GM12875 (cell line): ENCODE results near the gene RBM47.
"Not testable (repeated sequence)": the region's sequence is repeated elsewhere in the genome, so short reads cannot be mapped to it uniquely, and the experiment has no call there.

Experiments
- H3K4me3 ChIP-seq: one replicate; pipeline ENCODE4 v1.5.1; 2011; ENCODE audit warnings: low read depth, low read length, control low read depth
- TF ChIP-seq, protein P1 (sequence below): IDR thresholded peaks from 2 replicates; pipeline ENCODE4 v1.5.1; 2011; ENCODE audit warnings: low read depth, mild to moderate bottlenecking, control low read depth, inconsistent platforms, low read length, moderate library complexity, borderline replicate concordance; ENCODE audit not compliant: insufficient read depth

Gene RBM47

DNA sequence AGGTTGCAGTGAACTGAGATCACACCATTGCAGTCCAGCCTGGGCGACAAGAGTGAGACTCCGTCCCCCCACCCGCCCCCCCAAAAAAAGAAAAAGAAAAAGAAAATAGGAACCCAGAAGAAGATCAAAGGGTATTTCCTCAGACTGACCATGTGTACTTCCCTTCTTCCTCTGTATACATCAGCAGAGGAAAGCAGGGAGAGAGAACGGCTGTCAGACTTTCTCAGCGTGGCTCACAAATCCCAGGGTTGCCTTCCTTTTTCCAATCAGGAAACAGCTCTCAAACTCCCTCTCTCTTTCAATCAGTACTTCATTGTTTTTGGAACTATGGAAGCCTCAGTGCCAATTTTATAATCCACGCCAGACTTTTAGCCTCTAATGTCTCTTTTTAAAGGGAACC lies 235.4 kb downstream of the RBM47 start:
- TF ChIP-seq, protein P1, sequence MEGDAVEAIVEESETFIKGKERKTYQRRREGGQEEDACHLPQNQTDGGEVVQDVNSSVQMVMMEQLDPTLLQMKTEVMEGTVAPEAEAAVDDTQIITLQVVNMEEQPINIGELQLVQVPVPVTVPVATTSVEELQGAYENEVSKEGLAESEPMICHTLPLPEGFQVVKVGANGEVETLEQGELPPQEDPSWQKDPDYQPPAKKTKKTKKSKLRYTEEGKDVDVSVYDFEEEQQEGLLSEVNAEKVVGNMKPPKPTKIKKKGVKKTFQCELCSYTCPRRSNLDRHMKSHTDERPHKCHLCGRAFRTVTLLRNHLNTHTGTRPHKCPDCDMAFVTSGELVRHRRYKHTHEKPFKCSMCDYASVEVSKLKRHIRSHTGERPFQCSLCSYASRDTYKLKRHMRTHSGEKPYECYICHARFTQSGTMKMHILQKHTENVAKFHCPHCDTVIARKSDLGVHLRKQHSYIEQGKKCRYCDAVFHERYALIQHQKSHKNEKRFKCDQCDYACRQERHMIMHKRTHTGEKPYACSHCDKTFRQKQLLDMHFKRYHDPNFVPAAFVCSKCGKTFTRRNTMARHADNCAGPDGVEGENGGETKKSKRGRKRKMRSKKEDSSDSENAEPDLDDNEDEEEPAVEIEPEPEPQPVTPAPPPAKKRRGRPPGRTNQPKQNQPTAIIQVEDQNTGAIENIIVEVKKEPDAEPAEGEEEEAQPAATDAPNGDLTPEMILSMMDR = no peak
- H3K4me3 ChIP-seq = no peak overlapping the region

DNA sequence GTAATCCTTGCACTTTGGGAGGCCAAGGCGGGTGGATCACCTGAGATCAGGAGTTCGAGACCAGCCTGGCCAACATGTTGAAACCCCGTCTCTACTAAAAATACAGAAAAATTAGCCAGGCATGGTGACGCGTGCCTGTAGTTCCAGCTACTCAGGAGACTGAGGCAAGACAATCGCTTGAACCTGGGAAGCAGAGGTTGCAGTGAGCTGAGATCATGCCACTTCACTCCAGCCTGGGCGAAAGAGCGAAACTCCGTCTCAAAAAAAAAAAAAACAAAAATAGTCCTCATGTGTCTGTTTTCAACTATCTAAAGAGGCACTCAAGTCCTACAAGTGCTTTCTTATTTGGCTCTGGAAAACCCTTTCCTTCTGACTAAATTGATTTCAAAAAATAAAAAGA lies 237.4 kb downstream of the RBM47 start:
- not testable (repeated sequence) for H3K4me3 ChIP-seq

DNA sequence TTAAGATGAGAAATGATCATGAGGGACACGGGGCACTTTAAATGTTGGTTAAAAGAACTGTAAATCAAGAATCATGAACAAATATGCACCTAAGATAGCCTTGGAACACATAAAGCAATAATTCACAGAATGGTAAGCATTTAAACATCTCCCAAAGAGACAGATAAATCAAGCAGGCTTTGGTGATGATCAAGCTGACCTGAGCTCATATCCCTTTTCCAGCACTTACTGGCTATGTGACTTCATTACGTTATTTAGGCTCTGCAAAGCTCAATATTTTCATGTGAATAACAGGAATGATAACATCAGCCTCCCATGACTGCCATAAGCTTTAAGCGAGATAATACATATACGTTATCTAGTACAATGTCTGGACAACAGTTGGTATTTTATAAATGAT lies 239.7 kb downstream of the RBM47 start:
- no peak overlapping the region for H3K4me3 ChIP-seq
- TF ChIP-seq, protein P1 = no peak

DNA sequence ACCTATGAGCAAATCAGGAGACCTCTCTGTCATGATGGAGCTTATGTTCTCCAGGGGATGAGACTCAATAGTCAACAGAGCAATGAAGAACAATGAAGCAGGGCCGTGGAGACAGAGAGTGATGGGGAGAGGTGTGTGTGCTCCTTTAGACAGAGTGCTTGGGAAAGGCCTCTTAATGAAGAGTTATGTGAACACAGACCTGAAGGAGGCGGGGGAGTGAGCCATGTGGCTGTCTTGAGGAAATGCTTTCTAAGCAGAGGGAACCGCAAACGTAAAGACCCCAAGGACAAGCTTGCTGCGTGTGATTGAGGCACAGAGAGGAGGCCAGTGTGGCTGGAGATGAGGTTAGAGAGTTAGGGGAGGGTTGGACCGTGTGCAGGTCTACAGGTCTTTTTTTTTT lies 241.4 kb downstream of the RBM47 start:
- no peak overlapping the region for H3K4me3 ChIP-seq
- TF ChIP-seq, protein P1 = no peak

DNA sequence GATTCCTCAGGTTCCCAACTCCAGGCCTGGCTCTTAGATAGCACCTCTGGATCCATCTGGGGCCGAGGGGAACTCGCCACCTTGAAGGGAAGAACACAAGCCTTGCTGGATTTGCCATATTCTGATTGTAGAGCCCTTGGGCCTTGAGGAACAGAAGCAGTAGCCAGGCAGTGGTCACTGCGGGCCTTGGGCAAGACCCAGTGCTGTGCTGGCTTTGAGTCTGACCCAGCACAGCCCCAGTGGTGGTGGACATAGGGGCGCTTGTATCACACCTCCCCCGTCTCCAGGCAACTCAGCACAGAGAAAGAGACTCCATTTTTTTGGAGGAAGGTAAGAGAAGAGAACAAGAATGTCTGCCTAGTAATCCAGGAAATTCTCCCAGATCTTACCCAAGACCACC lies 249.0 kb downstream of the RBM47 start:
- TF ChIP-seq, protein P1 = no peak
- H3K4me3 ChIP-seq = no peak overlapping the region

DNA sequence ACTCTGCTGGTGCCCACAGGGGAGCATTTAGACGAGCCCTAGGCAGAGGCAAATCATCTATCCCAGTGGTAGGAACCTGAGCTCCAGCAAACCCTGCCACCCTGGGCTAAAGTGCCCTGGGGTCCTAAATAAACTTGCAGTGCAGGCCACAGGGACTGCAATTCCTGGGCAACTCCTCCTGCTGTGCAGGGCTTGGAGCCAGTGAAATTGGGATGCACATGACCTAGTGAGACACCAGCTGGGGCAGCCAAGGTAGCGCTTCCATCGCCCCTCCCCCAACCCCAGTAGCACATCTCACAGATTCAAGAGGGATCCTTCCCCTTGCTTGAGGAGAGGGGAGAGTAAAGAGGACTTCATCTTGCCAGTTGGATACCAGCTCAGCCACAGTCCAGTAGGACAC lies 250.4 kb downstream of the RBM47 start:
- TF ChIP-seq, protein P1 = no peak
- no peak overlapping the region for H3K4me3 ChIP-seq

DNA sequence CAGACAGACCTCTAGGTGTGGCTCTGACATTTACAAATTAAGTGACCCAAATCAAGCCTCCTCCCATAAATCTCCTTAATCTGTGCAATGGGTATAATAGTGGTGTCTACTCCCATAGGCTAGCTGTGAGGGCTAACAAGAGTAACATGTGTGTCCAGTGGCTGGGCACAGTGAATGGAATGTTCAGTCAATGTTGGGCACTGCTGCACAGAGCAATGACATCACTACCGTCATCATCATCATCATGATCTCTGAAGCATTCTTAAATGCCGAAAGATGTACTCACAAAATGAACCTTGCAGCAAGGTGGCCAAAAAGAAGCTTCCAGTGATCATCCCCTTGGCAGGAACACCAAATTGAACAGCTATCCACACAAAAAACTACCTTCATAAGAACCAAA lies 251.0 kb downstream of the RBM47 start:
- no peak overlapping the region for H3K4me3 ChIP-seq
- TF ChIP-seq, protein P1 = no peak
